GM12873 (cell line): Measurements from ENCODE around the gene ADRB1.

Source experiments
- CTCF ChIP-seq: IDR thresholded peaks from 2 replicates; pipeline ENCODE4 v1.5.1; 2012; ENCODE audit warnings: low read depth, mild to moderate bottlenecking, moderate library complexity, low read length, control low read depth; ENCODE audit not compliant: insufficient read depth; ENCODE audit errors: missing control alignments

Gene ADRB1

GRCh38 chr10:114027041-114027394 is 16.6 kb upstream of the ADRB1 start:
- TF ChIP-seq CTCF = no peak

GRCh38 chr10:114027951-114028350 is 15.7 kb upstream of the ADRB1 start:
- TF ChIP-seq CTCF = no peak

- TF ChIP-seq CTCF = no peak
Measured at GRCh38 chr10:114028425-114028824, 15.2 kb upstream of the ADRB1 start.

- no peak for TF ChIP-seq CTCF
Measured at GRCh38 chr10:114029655-114030054, 14.0 kb upstream of the ADRB1 start.

GRCh38 chr10:114030140-114030539 is 13.5 kb upstream of the ADRB1 start:
- no peak for TF ChIP-seq CTCF

GRCh38 chr10:114031073-114031972 is 12.3 kb upstream of the ADRB1 start:
- no peak for TF ChIP-seq CTCF

- TF ChIP-seq CTCF = no peak
Measured at GRCh38 chr10:114033566-114033965, 10.1 kb upstream of the ADRB1 start.
